ENCODE data around the gene WDFY3. TPM values are rescaled to one million over a fixed set of nuclear protein-coding genes. Genes with fewer than 3 reads are reported as not detected.
"Not testable (repeated sequence)": the region's sequence is repeated elsewhere in the genome, so short reads cannot be mapped to it uniquely, and the experiment has no call there.

The WDFY3 gene
- total RNA-seq, 2 experiments from 2014 or later: 0.09 to 0.38 TPM

DNA sequence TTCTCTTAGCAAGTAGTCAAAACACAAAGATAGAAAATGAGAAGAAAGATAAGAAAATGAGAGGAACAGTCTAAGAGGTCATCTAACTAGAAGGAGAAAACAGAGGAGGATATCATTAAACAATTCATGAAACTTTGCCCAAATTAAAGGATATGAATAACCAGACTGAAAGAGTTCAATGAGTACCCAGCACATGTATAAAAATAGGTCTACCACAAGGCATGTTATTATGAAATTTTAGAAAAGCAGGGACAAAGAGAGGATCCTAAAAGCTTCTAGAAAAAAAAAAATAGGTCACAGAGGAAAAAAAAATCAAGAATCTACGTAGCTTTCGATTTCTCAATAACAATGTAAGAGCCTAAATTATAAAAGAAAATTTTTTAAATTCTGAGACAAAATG lies 118.5 kb downstream of the WDFY3 start:
- TF ChIP-seq CTCF (IDR thresholded peaks at IDR 0.05): no peak
- no peak overlapping the region for H3K4me3 Mint-ChIP-seq
- H3K27me3 Mint-ChIP-seq: no peaks in the 10 kb centered on the region
- no peak overlapping the region for H3K27ac Mint-ChIP-seq
- ChIA-PET CTCF (no interaction called here), POLR2A (no interaction called here)
- ATAC-seq (no peak), DNase-seq (no peak)
- H3K9me3 Mint-ChIP-seq: peaks cover 1% of the 10 kb centered on the region
- no peaks in the 10 kb centered on the region for H3K36me3 Mint-ChIP-seq (ENCODE audit: low read depth)
- intact Hi-C loops (cut with micrococcal nuclease): no loop called here
- H3K4me1 Mint-ChIP-seq (ENCODE audit: low read depth): no peaks in the 10 kb centered on the region

- TF ChIP-seq CTCF (IDR thresholded peaks at IDR 0.05): no peak
- intact Hi-C loops (cut with micrococcal nuclease): no loop called here
Observed at GRCh38 chr4:84846985-84847384, 119.5 kb downstream of the WDFY3 start.

DNA sequence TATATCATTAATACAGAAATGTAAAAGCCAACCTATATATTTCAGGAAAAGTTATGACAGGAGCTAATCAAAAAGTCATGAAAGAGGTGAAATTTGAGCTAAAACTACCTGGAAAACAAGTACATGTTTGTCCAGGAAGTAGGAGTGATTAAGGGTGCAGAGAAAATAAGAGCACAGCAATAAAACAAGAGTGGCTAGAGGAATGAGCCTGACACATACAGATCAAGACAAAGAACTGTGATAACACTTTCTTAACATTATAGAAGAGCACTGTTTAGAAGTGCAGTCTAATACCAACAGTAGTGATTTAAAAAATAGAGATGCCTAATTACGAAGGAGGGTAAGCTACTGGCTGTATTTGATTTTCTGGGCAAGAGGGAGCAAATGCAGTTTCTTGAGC lies 125.1 kb downstream of the WDFY3 start:
- H3K27ac Mint-ChIP-seq: no peak overlapping the region
- no peaks in the 10 kb centered on the region for H3K36me3 Mint-ChIP-seq (ENCODE audit: low read depth)
- H3K4me3 Mint-ChIP-seq: no peak overlapping the region
- intact Hi-C loops (cut with micrococcal nuclease): no loop called here
- no peaks in the 10 kb centered on the region for H3K27me3 Mint-ChIP-seq
- POLR2A ChIA-PET: no interaction called here
- CTCF ChIA-PET: no interaction called here
- ATAC-seq (no peak), DNase-seq (no peak)
- no peaks in the 10 kb centered on the region for H3K4me1 Mint-ChIP-seq (ENCODE audit: low read depth)
- no peaks in the 10 kb centered on the region for H3K9me3 Mint-ChIP-seq
- no peak for TF ChIP-seq CTCF (IDR thresholded peaks at IDR 0.05)

More at GRCh38 chr4:84846985-84847384, 119.5 kb downstream of the WDFY3 start:
- Mint-ChIP-seq H3K4me3 (no peak overlapping the region), H3K27ac (no peak overlapping the region), H3K4me1 (ENCODE audit: low read depth) (no peaks in the 10 kb centered on the region), H3K36me3 (ENCODE audit: low read depth) (no peaks in the 10 kb centered on the region), H3K27me3 (no peaks in the 10 kb centered on the region), H3K9me3 (peaks cover 1% of the 10 kb centered on the region)
- ATAC-seq (no peak), DNase-seq (no peak)
- POLR2A ChIA-PET: no interaction called here
- CTCF ChIA-PET: no interaction called here

DNA sequence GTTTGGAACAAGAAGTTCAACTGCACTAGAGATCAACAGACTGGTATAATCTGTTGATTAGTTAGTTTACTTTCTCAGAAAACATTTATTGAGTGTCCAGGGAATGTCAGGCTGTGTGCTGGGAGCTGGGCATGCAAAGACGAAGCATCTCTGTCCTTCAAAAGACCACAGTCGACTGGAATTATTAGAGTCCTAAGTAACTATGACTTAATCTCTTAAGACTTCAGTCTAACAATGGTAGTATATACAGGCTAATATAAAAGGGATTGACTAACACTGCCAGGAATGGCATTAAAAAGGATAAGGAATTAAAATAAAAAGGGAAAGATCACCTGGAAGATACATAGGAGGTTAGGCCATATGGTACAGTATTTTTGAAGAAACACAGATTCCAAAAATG lies 128.7 kb downstream of the WDFY3 start:
- no peak for ATAC-seq
- H3K27me3 Mint-ChIP-seq: no peaks in the 10 kb centered on the region
- intact Hi-C loops (cut with micrococcal nuclease): no loop called here
- POLR2A ChIA-PET: no interaction called here
- H3K36me3 Mint-ChIP-seq (ENCODE audit: low read depth): no peaks in the 10 kb centered on the region
- H3K4me1 Mint-ChIP-seq (ENCODE audit: low read depth): no peaks in the 10 kb centered on the region
- DNase-seq: no peak
- no peak overlapping the region for H3K4me3 Mint-ChIP-seq
- CTCF ChIA-PET: no interaction called here
- TF ChIP-seq CTCF (IDR thresholded peaks at IDR 0.05): no peak
- no peak overlapping the region for H3K27ac Mint-ChIP-seq
- peaks cover 1% of the 10 kb centered on the region for H3K9me3 Mint-ChIP-seq

- DNase-seq; CTCF ChIA-PET; POLR2A ChIA-PET; H3K9me3 Mint-ChIP-seq; H3K36me3 Mint-ChIP-seq (ENCODE audit: low read depth); H3K27me3 Mint-ChIP-seq; H3K4me1 Mint-ChIP-seq (ENCODE audit: low read depth); ATAC-seq; intact Hi-C loops (cut with micrococcal nuclease); H3K27ac Mint-ChIP-seq; H3K4me3 Mint-ChIP-seq: not testable (repeated sequence)
Observed at GRCh38 chr4:84829633-84830032, 136.9 kb downstream of the WDFY3 start.

DNA sequence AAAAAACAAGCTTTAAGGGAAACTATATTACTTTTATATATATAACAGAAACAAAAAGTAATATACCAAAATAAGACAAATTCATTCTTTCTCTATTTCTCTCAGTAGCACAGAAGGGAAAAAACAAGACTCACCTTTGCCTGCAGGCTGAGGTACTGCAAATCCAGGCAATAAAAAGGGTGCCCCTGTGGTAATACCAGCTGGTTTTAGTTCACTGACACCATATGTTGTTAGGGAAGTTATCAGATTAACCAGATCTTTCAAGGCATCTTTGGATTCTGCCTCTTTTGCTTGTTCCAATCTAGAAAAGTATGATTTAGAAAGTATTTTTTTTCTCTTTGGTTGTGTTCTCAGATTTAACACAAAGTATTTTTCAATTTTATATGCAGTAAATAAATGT lies 139.8 kb downstream of the WDFY3 start:
- Mint-ChIP-seq H3K9me3 (no peaks in the 10 kb centered on the region), H3K27me3 (no peaks in the 10 kb centered on the region), H3K4me1 (ENCODE audit: low read depth) (no peaks in the 10 kb centered on the region), H3K36me3 (ENCODE audit: low read depth) (no peaks in the 10 kb centered on the region), H3K4me3 (no peak overlapping the region), H3K27ac (no peak overlapping the region)
- no peak for ATAC-seq
- no peak for DNase-seq
- ChIA-PET CTCF (no interaction called here), POLR2A (no interaction called here)
- no peak for TF ChIP-seq CTCF (IDR thresholded peaks at IDR 0.05)
- intact Hi-C loops (cut with micrococcal nuclease): no loop called here
